GM12878 (cell line): ENCODE data around the gene CEP76. TPM values are rescaled to one million over a fixed set of nuclear protein-coding genes. Genes with fewer than 3 reads are reported as not detected.

ENCODE experiments used
- ATAC-seq: fragments of 200-7000 bp; cut with Tn5 transposase; 3 replicates; pipeline ENCODE4 v1.9.1; 2020; ENCODE audit warnings: mild to moderate bottlenecking, moderate library complexity
- BruUV-seq: library from RNA; stranded (reverse); fragments of 400-500 nt; replicated peaks from 2 replicates; lab custom pipeline; 2021; lab: Mats Ljungman, UMichigan
- CTCF ChIA-PET: fragments of 300-600 bp; sonication (Branson Sonifier 250); formaldehyde crosslinking; extraction: SDS; loops from one replicate; lab custom pipeline; 2021; ENCODE audit warnings: inconsistent platforms; lab: Yijun Ruan, JAX
- POLR2A ChIA-PET: fragments of 350-600 bp; formaldehyde crosslinking; extraction: SDS; loops from one replicate; lab custom pipeline; 2021; ENCODE audit warnings: inconsistent platforms; lab: Charles Lee
- RAD21 ChIA-PET: fragments of 300-600 bp; sonication (Branson Sonifier 250); formaldehyde crosslinking; loops from one replicate; lab custom pipeline; 2023; ENCODE audit warnings: antibody characterized with exemption; ENCODE audit not compliant: unreplicated experiment; lab: Charles Lee
- SMC1A ChIA-PET: fragments of 300-600 bp; sonication (Branson Sonifier 250); formaldehyde crosslinking; loops from one replicate; lab custom pipeline; 2023; ENCODE audit not compliant: unreplicated experiment, uncharacterized antibody; lab: Charles Lee
- DNase-seq: peaks from one replicate; pipeline ENCODE4 v3.0.0-alpha.2; 2011; ENCODE audit warnings: low read depth, low spot score
- FAIRE-seq: peaks from 3 replicates; lab custom pipeline; 2011; peaks lifted over from hg19 to GRCh38; lab: Jason Lieb, UNC
- H2AFZ ChIP-seq: 2 replicates; pipeline ENCODE4 v1.6.0; 2011; ENCODE audit warnings: low read depth, low read length, control low read depth; ENCODE audit not compliant: control insufficient read depth
- H3K27ac ChIP-seq: 2 replicates; pipeline ENCODE4 v1.5.1; 2011; ENCODE audit warnings: control low read depth; ENCODE audit not compliant: control insufficient read depth, insufficient read depth
- H3K27me3 ChIP-seq, 2 experiments: replicated peaks in 1 of 2; 2 replicates each; pipeline versions ENCODE4 v1.6.0 to v1.6.1; 2011; ENCODE audit warnings: low read length in 1 of 2; ENCODE audit not compliant: control insufficient read depth in 2 of 2, insufficient read depth in 2 of 2
- H3K36me3 ChIP-seq, 2 experiments: 2 replicates each; pipeline ENCODE4 v1.5.1; 2011; ENCODE audit warnings: low read length in 1 of 2; ENCODE audit not compliant: control insufficient read depth in 2 of 2, insufficient read depth in 2 of 2
- H3K4me1 ChIP-seq: 2 replicates; pipeline ENCODE4 v1.6.1; 2011; ENCODE audit warnings: mild to moderate bottlenecking, low read length, moderate library complexity, mixed read lengths; ENCODE audit not compliant: control insufficient read depth, insufficient read depth
- H3K4me2 ChIP-seq: 2 replicates; pipeline ENCODE4 v1.6.0; 2011; ENCODE audit warnings: control low read depth; ENCODE audit not compliant: control insufficient read depth, insufficient read depth
- H3K4me3 ChIP-seq: fragments of 200-600 bp; sonication (generic); 2 replicates; pipeline ENCODE4 v1.5.1; 2016
- H3K79me2 ChIP-seq: 2 replicates; pipeline ENCODE4 v1.6.0; 2011; ENCODE audit warnings: low read length; ENCODE audit not compliant: control insufficient read depth, insufficient read depth
- H3K9ac ChIP-seq: 2 replicates; pipeline ENCODE4 v1.8.0; 2011; ENCODE audit warnings: low read length, control low read depth, mixed read lengths; ENCODE audit not compliant: control insufficient read depth, insufficient read depth
- H3K9me3 ChIP-seq: replicated peaks from 3 replicates; pipeline ENCODE4 v1.5.1; 2011; ENCODE audit warnings: mild to moderate bottlenecking, low read length; ENCODE audit not compliant: control insufficient read depth, insufficient read depth
- H4K20me1 ChIP-seq: 2 replicates; pipeline ENCODE4 v1.6.0; 2011; ENCODE audit not compliant: control insufficient read depth, insufficient read depth
- POLR2A ChIP-seq: IDR thresholded peaks from 2 replicates; pipeline ENCODE4 v1.6.1; 2011; ENCODE audit warnings: low read depth, mild to moderate bottlenecking, low read length
- WGBS: methylation state at CpG from one replicate; pipeline ENCODE4 v1.1.6; 2016; ENCODE audit warnings: low lambda C conversion rate; ENCODE audit not compliant: insufficient replicate concordance, insufficient coverage; ENCODE audit errors: missing lambda C conversion rate; 5-methylcytosine and 5-hydroxymethylcytosine counted together
- in situ Hi-C: fragments of 300-500 bp; cut with MboI; formaldehyde crosslinking; loops from 9 replicates; pipeline ENCODE4 v1.14.3; 2018; ENCODE audit warnings: mixed read lengths
- intact Hi-C: fragments of 100-400 bp; cut with micrococcal nuclease; formaldehyde crosslinking; loops from one replicate; pipeline ENCODE4 v1.14.2; 2022; ENCODE audit not compliant: unreplicated experiment
- polyA plus RNA-seq, 11 experiments: library from polyadenylated mRNA; depleted of rRNA in 4 of 11; unstranded in 6 of 11; stranded (reverse) in 5 of 11; fragments of >200 nt; fragmentation: Nextera tagmentation in 4 of 11; fragmentation: Illumina TruSeq in 1 of 11; extraction: Ambion mirVana in 4 of 11; extraction: Trizol in 1 of 11; gene quantifications; 1 replicate in 1 of 11; 2 replicates in 10 of 11; pipeline versions ENCODE4 v1.2.1 to v1.2.3, GENCODE V29; 2011 to 2016; ENCODE audit warnings: inconsistent platforms in 2 of 11, missing spikeins in 2 of 11, low read depth in 1 of 11
- total RNA-seq, 4 experiments: library from RNA; depleted of rRNA in 3 of 4; stranded (reverse); fragments of >200 nt in 3 of 4; fragmentation: Illumina TruSeq in 1 of 4; extraction: Trizol in 1 of 4; gene quantifications; 2 replicates each; pipeline versions ENCODE4 v1.2.1 to v1.2.3, GENCODE V29; 2013 to 2021
- TF ChIP-seq, protein P1 (sequence below): fragments of 450-650 bp; IDR thresholded peaks from 2 replicates; pipeline ENCODE4 v1.6.1; 2017; ENCODE audit warnings: borderline replicate concordance
- TF ChIP-seq, protein P2 (sequence below): fragments of 450-650 bp; formaldehyde crosslinking; IDR thresholded peaks from 2 replicates; pipeline ENCODE4 v1.4.0; 2022; ENCODE audit warnings: mild to moderate bottlenecking, moderate library complexity
- TF ChIP-seq, protein P3 (sequence below): IDR thresholded peaks from 2 replicates; pipeline ENCODE4 v1.6.1; 2012; ENCODE audit warnings: low read depth, low read length, improper control_type of control experiment

The CEP76 gene
- total and polyA plus RNA-seq, 10 of the 15 experiments (the other 5 are each of a cell fraction or from before 2014, with no cell fraction given): 3.9 to 14.9 (median 13.2) TPM

DNA sequence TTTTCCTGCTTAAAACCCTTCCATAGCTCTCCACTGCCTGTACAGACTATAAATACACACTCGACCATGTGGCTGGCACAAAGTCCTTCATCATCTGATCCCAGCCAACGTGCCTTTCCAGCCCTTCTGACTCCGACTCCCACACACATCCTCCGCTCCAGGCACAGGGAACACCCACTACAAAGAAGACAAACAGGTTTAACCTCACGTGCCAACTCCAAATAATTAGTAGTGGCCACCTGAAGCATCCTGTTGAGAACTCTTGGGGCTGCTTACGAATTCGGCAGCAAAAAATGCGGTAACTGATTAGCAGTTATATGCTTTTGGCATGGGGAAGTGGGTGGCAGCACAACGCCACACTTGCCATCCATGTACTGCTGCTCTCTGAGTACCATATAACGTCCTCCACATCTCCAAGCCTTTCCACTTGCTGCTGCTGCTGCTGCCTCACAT is 56.7 kb downstream of the CEP76 start:
- in situ Hi-C loops: no loop called here
- Histone ChIP-seq H3K9ac (no peak overlapping the region), H4K20me1 (no peaks in the 10 kb centered on the region), H3K79me2 (no peaks in the 10 kb centered on the region), H3K27me3 (no peaks in the 10 kb centered on the region), H3K4me1 (no peaks in the 10 kb centered on the region), H3K4me3 (no peak overlapping the region), H3K36me3 (no peaks in the 10 kb centered on the region), H3K9me3 (no peaks in the 10 kb centered on the region), H3K27ac (no peak overlapping the region), H2AFZ (no peak overlapping the region), H3K4me2 (no peak overlapping the region)
- no TSS peak for BruUV-seq
- FAIRE-seq (no peak), ATAC-seq (no peak), DNase-seq (no peak)
- ChIA-PET RAD21 (no interaction called here), POLR2A (no interaction called here), CTCF (no interaction called here), SMC1A (interaction anchor here (1.0 kb wide), 1 partner anchor 11 kb away, joined by 4 read pairs; no protein-coding TSS in a partner anchor)
- whole genome bisulfite sequencing: 60% methylated on average over 10 of the region's 10 CpGs
- intact Hi-C loops: no loop called here
- TF ChIP-seq, protein P1, sequence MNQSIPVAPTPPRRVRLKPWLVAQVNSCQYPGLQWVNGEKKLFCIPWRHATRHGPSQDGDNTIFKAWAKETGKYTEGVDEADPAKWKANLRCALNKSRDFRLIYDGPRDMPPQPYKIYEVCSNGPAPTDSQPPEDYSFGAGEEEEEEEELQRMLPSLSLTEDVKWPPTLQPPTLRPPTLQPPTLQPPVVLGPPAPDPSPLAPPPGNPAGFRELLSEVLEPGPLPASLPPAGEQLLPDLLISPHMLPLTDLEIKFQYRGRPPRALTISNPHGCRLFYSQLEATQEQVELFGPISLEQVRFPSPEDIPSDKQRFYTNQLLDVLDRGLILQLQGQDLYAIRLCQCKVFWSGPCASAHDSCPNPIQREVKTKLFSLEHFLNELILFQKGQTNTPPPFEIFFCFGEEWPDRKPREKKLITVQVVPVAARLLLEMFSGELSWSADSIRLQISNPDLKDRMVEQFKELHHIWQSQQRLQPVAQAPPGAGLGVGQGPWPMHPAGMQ: no peak
- TF ChIP-seq, protein P2, sequence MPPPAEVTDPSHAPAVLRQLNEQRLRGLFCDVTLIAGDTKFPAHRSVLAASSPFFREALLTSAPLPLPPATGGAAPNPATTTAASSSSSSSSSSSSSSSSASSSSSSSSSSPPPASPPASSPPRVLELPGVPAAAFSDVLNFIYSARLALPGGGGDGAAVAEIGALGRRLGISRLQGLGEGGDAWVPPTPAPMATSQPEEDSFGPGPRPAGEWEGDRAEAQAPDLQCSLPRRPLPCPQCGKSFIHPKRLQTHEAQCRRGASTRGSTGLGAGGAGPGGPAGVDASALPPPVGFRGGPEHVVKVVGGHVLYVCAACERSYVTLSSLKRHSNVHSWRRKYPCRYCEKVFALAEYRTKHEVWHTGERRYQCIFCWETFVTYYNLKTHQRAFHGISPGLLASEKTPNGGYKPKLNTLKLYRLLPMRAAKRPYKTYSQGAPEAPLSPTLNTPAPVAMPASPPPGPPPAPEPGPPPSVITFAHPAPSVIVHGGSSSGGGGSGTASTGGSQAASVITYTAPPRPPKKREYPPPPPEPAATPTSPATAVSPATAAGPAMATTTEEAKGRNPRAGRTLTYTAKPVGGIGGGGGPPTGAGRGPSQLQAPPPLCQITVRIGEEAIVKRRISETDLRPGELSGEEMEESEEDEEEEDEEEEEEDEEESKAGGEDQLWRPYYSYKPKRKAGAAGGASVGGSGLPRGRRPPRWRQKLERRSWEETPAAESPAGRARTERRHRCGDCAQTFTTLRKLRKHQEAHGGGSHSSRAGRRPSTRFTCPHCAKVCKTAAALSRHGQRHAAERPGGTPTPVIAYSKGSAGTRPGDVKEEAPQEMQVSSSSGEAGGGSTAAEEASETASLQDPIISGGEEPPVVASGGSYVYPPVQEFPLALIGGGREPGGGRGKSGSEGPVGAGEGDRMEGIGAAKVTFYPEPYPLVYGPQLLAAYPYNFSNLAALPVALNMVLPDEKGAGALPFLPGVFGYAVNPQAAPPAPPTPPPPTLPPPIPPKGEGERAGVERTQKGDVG (CRISPR knock-in tag): no peak
- TF ChIP-seq, protein P3, sequence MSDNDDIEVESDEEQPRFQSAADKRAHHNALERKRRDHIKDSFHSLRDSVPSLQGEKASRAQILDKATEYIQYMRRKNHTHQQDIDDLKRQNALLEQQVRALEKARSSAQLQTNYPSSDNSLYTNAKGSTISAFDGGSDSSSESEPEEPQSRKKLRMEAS: no peak
- no peak for TF ChIP-seq POLR2A
